HEK293T (cell line): Measurements from ENCODE around the gene XDH.

Experiments used
- ARNT ChIP-seq: fragments of 450-650 bp; IDR thresholded peaks from 2 replicates; pipeline ENCODE4 v1.6.1; 2017; ENCODE audit warnings: mild to moderate bottlenecking
- BHLHE40 ChIP-seq: fragments of 450-650 bp; IDR thresholded peaks from 2 replicates; pipeline ENCODE4 v1.6.1; 2016; ENCODE audit warnings: mild to moderate bottlenecking, moderate library complexity, borderline replicate concordance
- ELF4 ChIP-seq: fragments of 450-650 bp; IDR thresholded peaks from 2 replicates; pipeline ENCODE4 v1.6.1; 2017; ENCODE audit warnings: antibody characterized with exemption
- FOXK2 ChIP-seq: fragments of 450-650 bp; IDR thresholded peaks from 2 replicates; pipeline ENCODE4 v1.6.1; 2016; ENCODE audit warnings: mild to moderate bottlenecking
- FOXM1 ChIP-seq: fragments of 450-650 bp; IDR thresholded peaks from 2 replicates; pipeline ENCODE4 v1.6.1; 2017; ENCODE audit warnings: mild to moderate bottlenecking, borderline replicate concordance
- HDGF ChIP-seq: fragments of 450-650 bp; IDR thresholded peaks from 2 replicates; pipeline ENCODE4 v1.6.1; 2017; ENCODE audit warnings: antibody characterized with exemption, borderline replicate concordance
- L3MBTL2 ChIP-seq: fragments of 450-650 bp; conservative IDR thresholded peaks from 2 replicates; pipeline ENCODE4 v1.6.1; 2016; ENCODE audit warnings: mild to moderate bottlenecking
- NFRKB ChIP-seq: fragments of 450-650 bp; IDR thresholded peaks from 2 replicates; pipeline ENCODE4 v1.6.1; 2016; ENCODE audit warnings: mild to moderate bottlenecking, moderate library complexity
- PKNOX1 ChIP-seq: fragments of 450-650 bp; IDR thresholded peaks from 2 replicates; pipeline ENCODE4 v1.6.1; 2016
- SP1 ChIP-seq: fragments of 450-650 bp; IDR thresholded peaks from 2 replicates; pipeline ENCODE4 v1.6.1; 2017
- SUZ12 ChIP-seq: fragments of 450-650 bp; IDR thresholded peaks from 2 replicates; pipeline ENCODE4 v1.6.1; 2016; ENCODE audit warnings: mild to moderate bottlenecking
- TARDBP ChIP-seq: fragments of 450-650 bp; IDR thresholded peaks from 2 replicates; pipeline ENCODE4 v1.6.1; 2016
- ZNF384 ChIP-seq: fragments of 450-650 bp; IDR thresholded peaks from 2 replicates; pipeline ENCODE4 v1.6.1; 2016

DNA sequence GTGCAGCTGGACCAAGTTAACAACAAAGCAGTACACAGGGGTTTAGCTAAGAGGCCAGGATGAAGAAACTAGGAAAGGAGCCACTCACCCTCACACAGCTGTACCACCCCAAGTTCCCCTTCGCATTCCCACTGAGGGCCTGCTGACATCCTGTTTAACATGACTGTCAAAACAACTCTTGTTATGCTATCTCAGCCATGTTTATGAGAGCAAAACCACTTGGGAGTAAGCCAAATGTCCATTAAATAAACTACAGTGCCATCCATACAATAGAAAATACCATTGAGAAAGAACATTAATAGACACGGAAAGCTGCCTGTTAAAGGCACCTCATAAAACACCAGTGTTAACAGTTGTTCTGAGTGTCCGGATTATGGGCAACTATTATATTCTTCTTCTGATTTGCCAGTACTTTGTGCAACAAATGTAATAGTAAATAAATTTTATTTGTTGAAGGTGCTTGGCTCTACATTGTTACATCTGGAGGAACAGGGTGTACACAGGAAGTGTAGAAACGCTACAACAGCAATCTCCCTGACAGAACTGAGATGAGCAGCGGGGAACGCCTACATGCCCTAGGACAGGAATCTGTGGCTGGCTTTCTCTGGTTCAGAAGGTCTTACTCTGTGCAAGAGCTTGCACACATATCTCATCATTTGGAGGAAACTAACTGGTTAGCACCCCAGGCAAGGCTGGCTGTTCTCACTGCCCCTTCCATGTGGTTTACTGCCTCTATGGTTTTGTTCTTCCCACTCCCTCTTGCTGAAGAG lies 95.0 kb downstream of the XDH start:
- TF ChIP-seq PKNOX1, result no peak
- TF ChIP-seq SP1, result no peak
- no peak for TF ChIP-seq BHLHE40
- no peak for TF ChIP-seq SUZ12
- no peak for TF ChIP-seq FOXK2
- TF ChIP-seq FOXM1, result no peak
- TF ChIP-seq TARDBP, result no peak
- no peak for TF ChIP-seq HDGF
- no peak for TF ChIP-seq ELF4
- TF ChIP-seq ZNF384, result no peak
- no peak for TF ChIP-seq NFRKB
- no peak for TF ChIP-seq L3MBTL2
- no peak for TF ChIP-seq ARNT
